Gastroesophageal sphincter (tissue), 4 donors: Measurements from ENCODE around the gene PRKAG2. TPM values are rescaled to one million over a fixed set of nuclear protein-coding genes. Genes with fewer than 3 reads are reported as not detected.

ENCODE experiments used
- ATAC-seq: fragments of 150-250 bp; one replicate; pipeline ENCODE4 v1.9.1; 2016; ENCODE audit warnings: mild to moderate bottlenecking, moderate library complexity
- H3K27ac ChIP-seq, 4 donors: fragments of 200-600 bp; sonication (generic) in 3 of 4; 1 replicate in 3 of 4; 2 replicates in 1 of 4; pipeline ENCODE4 v1.5.1; 2016 to 2019
- H3K27me3 ChIP-seq: fragments of 200-600 bp; sonication (generic); one replicate; pipeline ENCODE4 v1.5.1; 2019
- H3K36me3 ChIP-seq, 2 donors: fragments of 200-600 bp; sonication (generic); one replicate each; pipeline ENCODE4 v1.5.1; 2019; ENCODE audit warnings: control low read depth in 1 of 2
- H3K4me1 ChIP-seq, 3 donors: fragments of 200-600 bp; sonication (generic); 1 replicate in 2 of 3; 2 replicates in 1 of 3; pipeline ENCODE4 v1.5.1; 2016 to 2019; ENCODE audit warnings: control low read depth in 2 of 3
- H3K4me3 ChIP-seq, 2 donors: fragments of 200-600 bp; sonication (generic); one replicate each; pipeline ENCODE4 v1.5.1; 2019; ENCODE audit warnings: mild to moderate bottlenecking in 1 of 2, moderate library complexity in 1 of 2
- H3K9me3 ChIP-seq, 3 donors: fragments of 200-600 bp; sonication (generic); one replicate each; pipeline ENCODE4 v1.5.1; 2017 to 2019; ENCODE audit warnings: control low read depth in 2 of 3
- CTCF ChIP-seq, 4 experiments: fragments of 200-600 bp in 2 of 4; fragments of 450-650 bp in 2 of 4; sonication (generic) in 1 of 4; IDR thresholded peaks; one replicate each; pipeline ENCODE4 v1.5.1; 2017 to 2019; ENCODE audit warnings: antibody characterized with exemption in 4 of 4, mild to moderate bottlenecking in 2 of 4, moderate library complexity in 2 of 4
- EP300 ChIP-seq: sonication (generic); formaldehyde crosslinking; IDR thresholded peaks from one replicate; pipeline ENCODE4 v1.6.1; 2017; ENCODE audit warnings: antibody characterized with exemption, mild to moderate bottlenecking
- POLR2A ChIP-seq, 2 donors: fragments of 450-650 bp; IDR thresholded peaks; one replicate each; pipeline ENCODE4 v1.6.1; 2017; ENCODE audit warnings: antibody characterized with exemption in 2 of 2, mild to moderate bottlenecking in 2 of 2, moderate library complexity in 1 of 2
- POLR2AphosphoS5 ChIP-seq: sonication (generic); formaldehyde crosslinking; IDR thresholded peaks from one replicate; pipeline ENCODE4 v1.6.1; 2017; ENCODE audit warnings: antibody characterized with exemption
- WGBS, 2 donors: methylation state at CpG; one replicate each; pipeline ENCODE4 v1.1.5; 2018; ENCODE audit warnings: low coverage in 1 of 2; 5-methylcytosine and 5-hydroxymethylcytosine counted together
- small RNA-seq, 4 donors: library from RNA; depleted of rRNA; stranded (forward); fragments of <200 nt; gene quantifications; one replicate each; pipeline ENCODE3, GENCODE V24; 2016
- total RNA-seq, 4 donors: library from RNA; depleted of rRNA; stranded (reverse); fragments of >200 nt; gene quantifications; one replicate each; pipeline ENCODE4 v1.1.0, GENCODE V29; 2016

PRKAG2 gene
- total RNA-seq, 4 donors from 2014 or later = 48.9 to 89.0 (median 75.7) TPM

DNA sequence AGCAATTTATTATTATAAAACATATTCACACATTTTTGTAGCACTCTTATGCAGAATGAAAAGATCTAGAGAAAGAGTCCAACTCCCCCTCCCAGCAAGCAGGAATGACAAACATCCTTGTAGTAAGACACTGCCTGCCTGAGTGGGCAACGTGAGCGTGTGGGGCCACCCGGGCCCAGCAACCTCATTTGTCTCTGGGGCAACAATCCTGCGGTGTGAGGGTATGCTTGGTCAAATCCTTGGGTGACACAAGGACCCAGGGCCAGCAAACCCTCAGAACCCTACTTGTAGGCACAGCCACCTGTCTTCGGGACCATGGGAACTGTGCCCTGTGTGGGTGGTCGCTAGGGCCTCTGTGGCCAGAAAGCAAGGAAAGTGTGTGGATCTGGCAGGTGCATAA lies 367.9 kb downstream of the PRKAG2 start:
- Histone ChIP-seq H3K9me3 (no peaks in the 10 kb centered on the region), H3K4me1 (peaks cover 38 to 96% (median 55%) of the 10 kb centered on the region in 3 donors), H3K27me3 (no peaks in the 10 kb centered on the region), H3K4me3 (no peak overlapping the region), H3K36me3 (no peaks in the 10 kb centered on the region), H3K27ac (peak overlapping the region; percentile 7 to 81 (median 58))
- 57 to 78% methylated on average over 4 of the region's 6 CpGs for WGBS, 2 donors
- TF ChIP-seq POLR2A (IDR thresholded peaks at IDR 0.05) = no peak
- TF ChIP-seq POLR2AphosphoS5 = no peak
- TF ChIP-seq CTCF (IDR thresholded peaks at IDR 0.05) = no peak
- TF ChIP-seq EP300 = no peak
- no peak for ATAC-seq

GRCh38 chr7:151507806-151508205 lies 369.1 kb downstream of the PRKAG2 start:
- no peak for TF ChIP-seq CTCF (IDR thresholded peaks at IDR 0.05)
- TF ChIP-seq POLR2AphosphoS5 = no peak
- TF ChIP-seq POLR2A (IDR thresholded peaks at IDR 0.05) = no peak
- TF ChIP-seq EP300 = no peak
- H3K27me3 ChIP-seq = no peaks in the 10 kb centered on the region
- H3K27ac ChIP-seq = peak overlapping the region in 3 of 4 donors; percentile 53 to 69 (median 65)
- H3K9me3 ChIP-seq = no peaks in the 10 kb centered on the region
- H3K36me3 ChIP-seq = no peaks in the 10 kb centered on the region
- peaks cover 43 to 96% (median 52%) of the 10 kb centered on the region in 3 donors for H3K4me1 ChIP-seq
- ATAC-seq = no peak
- WGBS, 2 donors = 44 to 53% methylated on average over 2 of the region's 2 CpGs
- H3K4me3 ChIP-seq = no peak overlapping the region

DNA sequence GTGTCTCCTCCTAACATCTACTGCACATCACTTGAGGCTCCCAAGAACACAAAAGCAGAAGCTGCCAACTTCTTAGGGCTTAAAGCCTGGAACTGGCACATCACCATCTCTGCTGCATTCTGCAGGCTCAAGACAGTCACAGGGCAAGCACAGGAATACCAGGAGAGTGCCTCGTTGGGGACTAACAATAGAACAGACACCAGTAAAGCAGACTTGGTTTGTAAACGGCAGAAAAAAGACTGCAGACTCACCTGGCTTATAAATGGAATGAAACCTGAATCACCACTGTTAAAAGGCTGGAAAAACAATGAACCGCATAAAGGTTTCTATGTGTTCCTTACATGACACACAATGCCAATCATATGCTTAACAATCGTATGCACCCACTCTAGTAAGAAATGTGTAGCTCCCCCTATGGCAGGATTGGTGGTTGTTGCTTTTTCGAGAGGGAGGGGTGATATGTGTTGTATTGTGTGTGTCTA lies 370.0 kb downstream of the PRKAG2 start:
- TF ChIP-seq CTCF (IDR thresholded peaks at IDR 0.05) (peak in 1 of 4 experiments; percentile 8), POLR2AphosphoS5 (no peak)
- no peaks in the 10 kb centered on the region for H3K27me3 ChIP-seq
- no peaks in the 10 kb centered on the region for H3K9me3 ChIP-seq
- H3K36me3 ChIP-seq = no peaks in the 10 kb centered on the region
- no peak overlapping the region for H3K4me3 ChIP-seq
- H3K4me1 ChIP-seq = peaks cover 39 to 96% (median 43%) of the 10 kb centered on the region in 3 donors
- WGBS, 2 donors = 39 to 43% methylated on average over 5 of the region's 5 CpGs
- H3K27ac ChIP-seq = peak overlapping the region in 3 of 4 donors; percentile 65 to 69 (median 69)
- ATAC-seq = peak; percentile 58

Small RNA genes lying within 50 kb of the gene (small RNA-seq; reads per million reads assigned to genes)
- gene RF00019 = 0 reads per million in 4 donors
- gene RNU6-604P = 0 reads per million in 4 donors

Other genes starting within 250 kb of the PRKAG2 start
- not detected for gene GALNTL5, start 79.3 kb upstream of the PRKAG2 start, total RNA-seq
- gene GALNT11, start 148.6 kb upstream of the PRKAG2 start, total RNA-seq = 10 to 100 TPM; 46.8 to 60.2 (median 51.8) TPM